RWPE1 (cell line): ENCODE data around the gene UPF2.

Source experiments
- CTCF ChIA-PET: fragments of 350-600 bp; sonication (Branson Sonifier 250); formaldehyde crosslinking; extraction: SDS; loops from one replicate; lab custom pipeline; 2021; lab: Yijun Ruan, JAX
- POLR2A ChIA-PET: fragments of 400-600 bp; formaldehyde crosslinking; extraction: SDS; loops from one replicate; lab custom pipeline; 2020; ENCODE audit warnings: antibody characterized with exemption; ENCODE audit not compliant: low non-redundant PET; lab: Yijun Ruan, JAX
- DNase-seq: peaks from one replicate; pipeline ENCODE4 v3.0.0; 2012; ENCODE audit warnings: low spot score
- H3K27ac ChIP-seq: fragments of 450-650 bp; 2 replicates; pipeline ENCODE4 v1.5.1; 2017
- TF ChIP-seq, protein P1 (sequence below): fragments of 450-650 bp; conservative IDR thresholded peaks from 2 replicates; pipeline ENCODE4 v1.5.1; 2017; ENCODE audit warnings: low read depth, mild to moderate bottlenecking

Gene UPF2

DNA sequence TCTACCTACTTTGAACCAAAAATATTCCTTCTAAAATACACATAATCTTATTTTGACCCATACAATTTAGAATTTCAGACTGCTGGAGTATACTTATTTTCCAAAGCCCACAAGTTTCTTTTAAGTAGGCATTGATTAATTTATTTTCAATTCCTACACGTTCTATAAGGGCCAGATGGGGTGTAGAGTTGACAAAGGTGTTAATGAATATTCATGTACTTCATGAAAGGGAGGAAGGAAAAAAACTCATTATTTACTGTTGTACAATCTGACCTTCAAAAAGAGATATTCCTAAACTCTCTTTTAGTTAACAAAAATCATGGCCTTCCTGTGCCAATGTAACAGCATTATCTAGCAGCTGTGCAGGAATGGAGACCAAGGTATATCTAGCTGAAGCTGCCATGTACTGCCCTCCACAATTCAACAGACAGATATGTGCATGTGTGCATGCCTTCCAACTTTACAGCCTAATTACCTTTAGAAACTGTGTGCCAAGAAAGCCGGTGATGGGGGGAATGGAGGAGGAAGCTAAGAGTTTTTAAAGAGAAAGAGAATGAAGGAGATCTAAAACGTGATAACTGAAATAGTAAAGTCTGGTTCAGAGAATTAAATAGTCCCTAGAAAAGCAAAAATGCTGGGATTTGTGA lies 108.9 kb downstream of the UPF2 start:
- H3K27ac ChIP-seq, result peak overlapping the region; percentile 55; the same call in 1 of the 2 replicates

DNA sequence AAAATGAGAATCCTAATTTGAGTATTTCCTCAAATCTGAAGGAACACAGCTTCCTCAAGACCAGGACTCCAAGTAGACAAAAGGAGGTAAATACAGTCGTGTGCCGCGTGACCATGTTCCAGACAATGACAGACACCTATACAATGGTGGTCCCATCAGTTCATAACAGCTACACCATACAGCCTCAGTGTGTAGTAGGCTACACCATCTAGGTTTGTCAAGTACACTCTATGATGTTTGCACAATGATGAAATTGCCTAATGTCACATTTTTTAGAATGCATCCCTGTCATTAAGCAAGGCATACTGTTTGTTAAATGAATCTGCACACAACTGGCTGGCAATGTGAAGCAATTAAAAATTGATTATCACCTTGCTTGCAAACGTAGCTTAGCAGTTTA lies 111.6 kb downstream of the UPF2 start:
- POLR2A ChIA-PET, result no interaction called here
- no peak for DNase-seq
- no peak overlapping the region for H3K27ac ChIP-seq
- CTCF ChIA-PET, result no interaction called here
- TF ChIP-seq, protein P1, sequence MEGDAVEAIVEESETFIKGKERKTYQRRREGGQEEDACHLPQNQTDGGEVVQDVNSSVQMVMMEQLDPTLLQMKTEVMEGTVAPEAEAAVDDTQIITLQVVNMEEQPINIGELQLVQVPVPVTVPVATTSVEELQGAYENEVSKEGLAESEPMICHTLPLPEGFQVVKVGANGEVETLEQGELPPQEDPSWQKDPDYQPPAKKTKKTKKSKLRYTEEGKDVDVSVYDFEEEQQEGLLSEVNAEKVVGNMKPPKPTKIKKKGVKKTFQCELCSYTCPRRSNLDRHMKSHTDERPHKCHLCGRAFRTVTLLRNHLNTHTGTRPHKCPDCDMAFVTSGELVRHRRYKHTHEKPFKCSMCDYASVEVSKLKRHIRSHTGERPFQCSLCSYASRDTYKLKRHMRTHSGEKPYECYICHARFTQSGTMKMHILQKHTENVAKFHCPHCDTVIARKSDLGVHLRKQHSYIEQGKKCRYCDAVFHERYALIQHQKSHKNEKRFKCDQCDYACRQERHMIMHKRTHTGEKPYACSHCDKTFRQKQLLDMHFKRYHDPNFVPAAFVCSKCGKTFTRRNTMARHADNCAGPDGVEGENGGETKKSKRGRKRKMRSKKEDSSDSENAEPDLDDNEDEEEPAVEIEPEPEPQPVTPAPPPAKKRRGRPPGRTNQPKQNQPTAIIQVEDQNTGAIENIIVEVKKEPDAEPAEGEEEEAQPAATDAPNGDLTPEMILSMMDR, result no peak

More for the DNA sequence above, 108.9 kb downstream of the UPF2 start:
- ChIA-PET CTCF (no interaction called here), POLR2A (no interaction called here)
- TF ChIP-seq, protein P1, result no peak
- no peak for DNase-seq

DNA sequence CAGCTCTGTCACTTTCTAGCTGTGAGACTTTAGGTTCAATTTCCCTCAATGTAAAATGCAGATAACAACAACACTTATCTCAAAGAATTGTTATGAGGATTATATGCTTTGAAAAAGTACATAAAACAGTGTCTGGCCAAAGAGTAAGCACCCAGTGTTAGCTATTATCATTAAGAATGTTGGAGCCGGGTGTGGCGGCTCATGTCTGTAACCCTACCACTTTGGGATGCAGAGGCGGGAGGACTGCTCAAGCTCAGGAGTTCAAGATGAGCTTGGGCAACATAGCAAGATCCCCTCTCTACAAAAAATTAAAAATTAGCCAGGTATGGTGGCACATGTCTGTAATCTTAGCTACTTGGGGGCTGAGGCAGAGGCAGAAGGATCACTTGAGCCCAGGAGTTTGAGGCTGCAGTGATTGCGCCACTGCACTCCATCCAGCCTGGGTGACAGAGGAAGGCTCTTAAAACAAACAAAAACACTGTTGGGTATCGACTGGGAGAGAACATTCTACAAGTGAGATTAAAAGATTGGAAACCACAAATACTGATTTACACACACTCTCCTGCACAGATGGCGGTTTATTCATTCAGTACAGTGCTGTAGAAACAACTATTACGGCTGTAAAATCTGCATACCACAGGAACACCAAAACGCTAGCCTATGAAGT lies 112.2 kb downstream of the UPF2 start:
- no peak for DNase-seq
- ChIA-PET CTCF (interaction anchor here (1.2 kb wide), 1 partner anchor 147 kb away, joined by 4 read pairs; no protein-coding TSS in a partner anchor), POLR2A (no interaction called here)
- TF ChIP-seq, protein P1, result no peak
- no peak overlapping the region for H3K27ac ChIP-seq

DNA sequence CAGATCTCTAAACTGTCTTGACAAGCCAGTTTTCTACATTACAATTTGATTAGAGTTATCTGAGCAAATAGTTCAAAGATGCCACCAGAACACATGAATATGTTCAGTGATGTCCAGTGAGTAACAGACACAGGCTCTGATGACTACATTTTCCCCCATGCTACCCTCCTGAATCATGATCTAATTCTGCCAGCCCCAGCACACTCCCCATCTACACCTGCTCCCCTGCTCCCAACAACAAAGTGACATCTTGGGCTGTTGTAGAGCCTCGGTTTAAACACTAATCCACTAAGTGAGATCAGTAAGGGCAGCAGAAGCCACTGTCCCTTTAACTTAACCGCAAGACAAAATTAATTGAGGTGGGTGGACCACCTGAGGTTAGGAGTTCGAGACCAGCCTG lies 114.9 kb downstream of the UPF2 start:
- TF ChIP-seq, protein P1, result no peak
- CTCF ChIA-PET, result interaction anchor here (1.1 kb wide), 1 partner anchor 71 kb away, joined by 6 read pairs; no protein-coding TSS in a partner anchor
- no peak for DNase-seq
- H3K27ac ChIP-seq, result no peak overlapping the region
- POLR2A ChIA-PET, result no interaction called here

DNA sequence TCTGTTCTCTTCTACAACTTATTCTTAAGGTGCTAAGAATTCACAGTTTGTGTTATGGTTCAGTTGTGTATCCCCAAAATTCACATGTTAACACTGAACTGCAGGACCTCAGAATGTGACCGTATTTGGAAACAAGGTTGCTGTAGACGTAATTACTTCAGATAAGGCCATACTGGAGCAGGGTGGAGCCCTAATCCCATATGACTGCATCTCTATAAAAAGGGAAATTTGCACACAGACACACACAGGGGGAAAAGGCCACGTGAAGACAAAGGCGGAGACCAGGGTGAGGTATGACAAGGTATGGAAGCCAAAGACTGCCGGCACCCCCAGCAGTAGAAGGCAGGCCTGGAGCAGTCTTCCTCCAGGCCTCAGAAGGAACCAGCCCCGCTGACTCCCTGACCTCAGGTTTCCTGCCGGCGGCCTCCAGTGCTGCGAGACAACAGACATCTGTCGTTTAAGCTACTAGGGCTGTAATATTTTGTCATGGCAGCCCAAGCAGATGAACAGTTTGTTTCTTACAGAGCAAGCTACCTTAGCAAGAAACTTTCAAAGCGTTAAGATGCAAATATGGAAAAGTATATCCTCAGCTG lies 120.7 kb downstream of the UPF2 start:
- CTCF ChIA-PET, result interaction anchor here (0.7 kb wide), 1 partner anchor 115 kb away, joined by 3 read pairs; no protein-coding TSS in a partner anchor
- H3K27ac ChIP-seq, result no peak overlapping the region
- POLR2A ChIA-PET, result no interaction called here
- TF ChIP-seq, protein P1, result no peak
- DNase-seq, result no peak

DNA sequence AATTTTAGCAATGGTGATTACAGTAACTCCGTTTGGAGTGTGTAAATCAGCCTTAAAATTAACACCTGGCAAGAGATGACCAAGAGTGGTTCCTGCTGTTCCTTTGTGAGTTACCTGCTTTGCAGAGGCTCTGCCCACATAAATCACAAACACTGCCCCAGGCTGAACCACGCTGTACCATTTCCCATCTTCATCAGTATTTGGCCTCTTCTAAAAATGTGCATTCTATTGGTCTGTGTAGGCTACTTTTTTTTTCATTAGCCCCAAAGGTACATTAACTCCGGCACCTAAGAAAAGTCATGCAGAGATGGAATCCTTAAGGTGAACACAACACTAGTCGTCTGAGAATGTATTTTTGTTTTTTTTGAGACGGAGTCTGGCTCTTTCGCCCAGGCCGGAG lies 123.3 kb downstream of the UPF2 start:
- POLR2A ChIA-PET, result no interaction called here
- no peak for DNase-seq
- TF ChIP-seq, protein P1, result no peak
- CTCF ChIA-PET, result no interaction called here
- no peak overlapping the region for H3K27ac ChIP-seq
